ENCODE results near the gene OLFML2A.

DNA sequence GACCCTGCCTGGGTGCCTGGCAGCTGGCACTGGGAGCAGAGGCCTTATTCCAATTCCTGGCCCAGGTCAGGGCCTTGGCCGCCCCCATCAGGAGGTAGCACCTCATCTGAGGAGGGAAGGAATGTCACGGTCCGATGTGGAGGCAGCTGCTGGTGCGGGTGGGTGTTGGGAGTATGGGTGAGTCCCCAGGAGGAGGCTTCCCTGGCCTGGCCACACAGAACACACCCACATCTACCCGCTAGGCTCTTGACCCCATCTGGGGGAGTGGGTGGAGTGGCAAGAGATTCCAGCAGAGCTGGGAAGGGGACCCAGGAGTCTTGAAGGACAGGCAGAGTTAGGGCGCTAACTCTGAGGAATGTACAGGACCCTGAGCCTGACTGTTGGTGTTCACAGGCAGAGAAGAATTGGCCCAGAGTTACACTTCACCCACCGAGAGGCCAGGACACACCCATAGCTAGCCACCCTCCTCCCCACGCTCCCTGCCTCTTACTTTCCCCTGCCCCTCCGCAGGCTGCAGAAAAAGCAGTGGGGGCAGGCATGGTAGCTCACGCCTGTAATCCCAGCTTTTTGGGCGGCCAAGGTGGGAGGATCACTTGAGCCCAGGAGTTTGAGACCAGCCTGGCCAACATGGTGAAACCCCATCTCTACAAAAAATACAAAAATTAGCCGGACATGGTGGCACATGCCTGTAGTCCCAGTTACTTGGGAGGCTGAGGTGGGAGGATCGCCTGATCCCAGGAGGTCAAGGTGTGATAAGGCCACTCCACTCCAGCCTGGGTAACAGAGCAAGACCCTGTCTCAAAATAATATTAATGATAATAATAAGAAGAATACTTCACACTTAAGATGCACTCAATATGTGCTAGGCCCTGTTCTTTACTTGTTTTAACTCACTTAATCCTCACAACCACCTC lies 6.0 kb downstream of the OLFML2A start:
- no peak for TF ChIP-seq POLR2AphosphoS2 (IDR thresholded peaks at IDR 0.05; ENCODE audit: low read depth, low read length)
- no peak for TF ChIP-seq ZNF549 (CRISPR knock-in tag; IDR thresholded peaks at IDR 0.05)
- no peak for TF ChIP-seq FOXK2 (IDR thresholded peaks at IDR 0.05)
- TF ChIP-seq, protein P1, sequence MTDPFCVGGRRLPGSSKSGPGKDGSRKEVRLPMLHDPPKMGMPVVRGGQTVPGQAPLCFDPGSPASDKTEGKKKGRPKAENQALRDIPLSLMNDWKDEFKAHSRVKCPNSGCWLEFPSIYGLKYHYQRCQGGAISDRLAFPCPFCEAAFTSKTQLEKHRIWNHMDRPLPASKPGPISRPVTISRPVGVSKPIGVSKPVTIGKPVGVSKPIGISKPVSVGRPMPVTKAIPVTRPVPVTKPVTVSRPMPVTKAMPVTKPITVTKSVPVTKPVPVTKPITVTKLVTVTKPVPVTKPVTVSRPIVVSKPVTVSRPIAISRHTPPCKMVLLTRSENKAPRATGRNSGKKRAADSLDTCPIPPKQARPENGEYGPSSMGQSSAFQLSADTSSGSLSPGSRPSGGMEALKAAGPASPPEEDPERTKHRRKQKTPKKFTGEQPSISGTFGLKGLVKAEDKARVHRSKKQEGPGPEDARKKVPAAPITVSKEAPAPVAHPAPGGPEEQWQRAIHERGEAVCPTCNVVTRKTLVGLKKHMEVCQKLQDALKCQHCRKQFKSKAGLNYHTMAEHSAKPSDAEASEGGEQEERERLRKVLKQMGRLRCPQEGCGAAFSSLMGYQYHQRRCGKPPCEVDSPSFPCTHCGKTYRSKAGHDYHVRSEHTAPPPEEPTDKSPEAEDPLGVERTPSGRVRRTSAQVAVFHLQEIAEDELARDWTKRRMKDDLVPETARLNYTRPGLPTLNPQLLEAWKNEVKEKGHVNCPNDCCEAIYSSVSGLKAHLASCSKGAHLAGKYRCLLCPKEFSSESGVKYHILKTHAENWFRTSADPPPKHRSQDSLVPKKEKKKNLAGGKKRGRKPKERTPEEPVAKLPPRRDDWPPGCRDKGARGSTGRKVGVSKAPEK (CRISPR knock-in tag; IDR thresholded peaks at IDR 0.05; ENCODE audit: borderline replicate concordance): no peak
- no peak for TF ChIP-seq ZNF354B (CRISPR knock-in tag; IDR thresholded peaks at IDR 0.05)
- TF ChIP-seq, protein P2, sequence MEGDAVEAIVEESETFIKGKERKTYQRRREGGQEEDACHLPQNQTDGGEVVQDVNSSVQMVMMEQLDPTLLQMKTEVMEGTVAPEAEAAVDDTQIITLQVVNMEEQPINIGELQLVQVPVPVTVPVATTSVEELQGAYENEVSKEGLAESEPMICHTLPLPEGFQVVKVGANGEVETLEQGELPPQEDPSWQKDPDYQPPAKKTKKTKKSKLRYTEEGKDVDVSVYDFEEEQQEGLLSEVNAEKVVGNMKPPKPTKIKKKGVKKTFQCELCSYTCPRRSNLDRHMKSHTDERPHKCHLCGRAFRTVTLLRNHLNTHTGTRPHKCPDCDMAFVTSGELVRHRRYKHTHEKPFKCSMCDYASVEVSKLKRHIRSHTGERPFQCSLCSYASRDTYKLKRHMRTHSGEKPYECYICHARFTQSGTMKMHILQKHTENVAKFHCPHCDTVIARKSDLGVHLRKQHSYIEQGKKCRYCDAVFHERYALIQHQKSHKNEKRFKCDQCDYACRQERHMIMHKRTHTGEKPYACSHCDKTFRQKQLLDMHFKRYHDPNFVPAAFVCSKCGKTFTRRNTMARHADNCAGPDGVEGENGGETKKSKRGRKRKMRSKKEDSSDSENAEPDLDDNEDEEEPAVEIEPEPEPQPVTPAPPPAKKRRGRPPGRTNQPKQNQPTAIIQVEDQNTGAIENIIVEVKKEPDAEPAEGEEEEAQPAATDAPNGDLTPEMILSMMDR (CRISPR knock-in tag; IDR thresholded peaks at IDR 0.05): no peak
- no peak for TF ChIP-seq TARDBP (CRISPR knock-in tag; IDR thresholded peaks at IDR 0.05)
- no peak for TF ChIP-seq NR2F2 (IDR thresholded peaks at IDR 0.05; ENCODE audit: borderline replicate concordance, low read depth)
- TF ChIP-seq SRSF1 (optimal IDR thresholded peaks at IDR 0.05; ENCODE audit: low read depth, low read length): no peak
- no peak for TF ChIP-seq ZNF10 (CRISPR knock-in tag; IDR thresholded peaks at IDR 0.05; ENCODE audit: borderline replicate concordance, low read depth)

All from HepG2 (cell line).